ENCODE data around the gene DHRS7. TPM values are rescaled to one million over a fixed set of nuclear protein-coding genes. Genes with fewer than 3 reads are reported as not detected.
A peak's percentile ranks its signal among the peaks of the same experiment; 100 is the strongest.

DHRS7 gene
- total RNA-seq, 1 donor from 2014 or later, result 41.5 TPM

GRCh38 chr14:60183138-60183537 lies 17.9 kb upstream of the DHRS7 start:
- DNase-seq, result no peak
- Mint-ChIP-seq H3K27me3 (no peaks in the 10 kb centered on the region), H3K36me3 (ENCODE audit: low read depth) (no peaks in the 10 kb centered on the region), H3K27ac (peak overlapping the region; percentile 87), H3K4me1 (peaks cover 17% of the 10 kb centered on the region), H3K4me3 (no peak overlapping the region), H3K9me3 (peaks cover 7% of the 10 kb centered on the region)
- ATAC-seq (ENCODE audit: low read depth), result no peak
- TF ChIP-seq CTCF (IDR thresholded peaks at IDR 0.05), result no peak
- intact Hi-C loops (cut with micrococcal nuclease), result loop anchor here (5.0 to 10.0 kb wide), 4 partner anchors 149 to 1678 kb away; partner anchors contain the start of gene CCDC175
- ChIA-PET CTCF (interaction anchor here (0.7 to 9.5 kb wide), 18 partner anchors 9 to 1070 kb away, joined by 3 to 171 read pairs (median 4); partner anchors contain the start of genes DHRS7, JKAMP and L3HYPDH), POLR2A (interaction anchor here (0.7 to 3.4 kb wide), 5 partner anchors 9 to 67 kb away, joined by 3 to 22 read pairs (median 4); partner anchors contain the start of genes DHRS7 and PPM1A)

GRCh38 chr14:60179431-60179869 lies 14.3 kb upstream of the DHRS7 start:
- Mint-ChIP-seq H3K4me1 (peaks cover 21% of the 10 kb centered on the region), H3K9me3 (peaks cover 9% of the 10 kb centered on the region), H3K4me3 (no peak overlapping the region), H3K27ac (no peak overlapping the region), H3K27me3 (no peaks in the 10 kb centered on the region), H3K36me3 (ENCODE audit: low read depth) (no peaks in the 10 kb centered on the region)
- POLR2A ChIA-PET, result no interaction called here
- intact Hi-C loops (cut with micrococcal nuclease), result no loop called here
- CTCF ChIA-PET, result interaction anchor here (9.5 kb wide), 1 partner anchor 215 kb away, joined by 171 read pairs; no protein-coding TSS in a partner anchor
- no peak for DNase-seq
- no peak for ATAC-seq (ENCODE audit: low read depth)
- TF ChIP-seq CTCF (IDR thresholded peaks at IDR 0.05), result no peak

GRCh38 chr14:60178820-60179219 lies 13.6 kb upstream of the DHRS7 start:
- Mint-ChIP-seq H3K27ac (no peak overlapping the region), H3K4me1 (peaks cover 15% of the 10 kb centered on the region), H3K27me3 (no peaks in the 10 kb centered on the region), H3K4me3 (no peak overlapping the region), H3K36me3 (ENCODE audit: low read depth) (no peaks in the 10 kb centered on the region), H3K9me3 (peaks cover 9% of the 10 kb centered on the region)
- DNase-seq (no peak), ATAC-seq (ENCODE audit: low read depth) (no peak)
- TF ChIP-seq CTCF (IDR thresholded peaks at IDR 0.05), result no peak
- ChIA-PET CTCF (interaction anchor here (9.5 kb wide), 1 partner anchor 215 kb away, joined by 171 read pairs; no protein-coding TSS in a partner anchor), POLR2A (no interaction called here)
- intact Hi-C loops (cut with micrococcal nuclease), result no loop called here

- POLR2A ChIA-PET, result no interaction called here
Measured at GRCh38 chr14:60178164-60178563, 13.0 kb upstream of the DHRS7 start.

More at GRCh38 chr14:60178164-60178563, 13.0 kb upstream of the DHRS7 start:
- intact Hi-C loops (cut with micrococcal nuclease), result no loop called here
- TF ChIP-seq CTCF (IDR thresholded peaks at IDR 0.05), result no peak
- Mint-ChIP-seq H3K4me1 (peaks cover 9% of the 10 kb centered on the region), H3K27me3 (no peaks in the 10 kb centered on the region), H3K9me3 (peaks cover 9% of the 10 kb centered on the region), H3K27ac (no peak overlapping the region), H3K4me3 (no peak overlapping the region), H3K36me3 (ENCODE audit: low read depth) (no peaks in the 10 kb centered on the region)
- no peak for DNase-seq
- ATAC-seq (ENCODE audit: low read depth), result no peak
- CTCF ChIA-PET, result no interaction called here
